Mucosa of descending colon (tissue), 3 donors: ENCODE results near the gene WHAMM. TPM values are rescaled to one million over a fixed set of nuclear protein-coding genes. Genes with fewer than 3 reads are reported as not detected.
A peak's percentile ranks its signal among the peaks of the same experiment; 100 is the strongest.
"Not testable (repeated sequence)": the region's sequence is repeated elsewhere in the genome, so short reads cannot be mapped to it uniquely, and the experiment has no call there.

Experiments
- ATAC-seq: fragments of 200-7000 bp; cut with Tn5 transposase; one replicate; pipeline ENCODE4 v1.9.1; 2020; ENCODE audit warnings: mild to moderate bottlenecking, moderate library complexity
- DNase-seq, 3 donors: peaks; one replicate each; pipeline ENCODE4 v3.0.0-alpha.2; 2020
- H3K36me3 ChIP-seq: fragments of 200-600 bp; one replicate; pipeline ENCODE4 v1.8.0; 2021; ENCODE audit warnings: low read depth, mild to moderate bottlenecking
- H3K4me1 ChIP-seq: fragments of 200-600 bp; one replicate; pipeline ENCODE4 v1.8.0; 2021; ENCODE audit warnings: low read depth, mild to moderate bottlenecking
- H3K4me3 ChIP-seq: fragments of 200-600 bp; one replicate; pipeline ENCODE4 v1.8.0; 2021; ENCODE audit warnings: mild to moderate bottlenecking
- H3K9me3 ChIP-seq: fragments of 200-600 bp; one replicate; pipeline ENCODE4 v1.8.0; 2021; ENCODE audit warnings: mild to moderate bottlenecking
- CTCF ChIP-seq: fragments of 200-600 bp; IDR thresholded peaks from one replicate; pipeline ENCODE4 v1.8.0; 2022; ENCODE audit warnings: antibody characterized with exemption, mild to moderate bottlenecking
- intact Hi-C, 2 donors: fragments of 100-400 bp; cut with DNase I in 1 of 2; cut with micrococcal nuclease in 1 of 2; formaldehyde crosslinking; loops; one replicate each; pipeline versions ENCODE4 v1.11.0 to v1.11.1; 2022; cut with DNase I, micrococcal nuclease
- long read RNA-seq, 2 donors: library from polyadenylated mRNA; unstranded; transcript quantifications; one replicate each; pipeline ENCODE4 v2.0.0, GENCODE V29; 2019 to 2021
- total RNA-seq, 3 donors: library from RNA; stranded (reverse); fragmentation: NEBNext Ultra II Directional in 2 of 3; extraction: Animal tissue kit (Norgen Biotek cat#: 25700) in 2 of 3; gene quantifications; one replicate each; pipeline versions ENCODE4 v1.2.1 to v1.2.4, GENCODE V29; 2021 to 2023
- donor health status: DM: no; HTN: no; CAD: no; lungs with moderate emphysema.
- donor health status: DM: no; HTN: no; CAD: no.
- donor health status: DM: no; HTN: yes; CAD: no.

The WHAMM gene, protein sequence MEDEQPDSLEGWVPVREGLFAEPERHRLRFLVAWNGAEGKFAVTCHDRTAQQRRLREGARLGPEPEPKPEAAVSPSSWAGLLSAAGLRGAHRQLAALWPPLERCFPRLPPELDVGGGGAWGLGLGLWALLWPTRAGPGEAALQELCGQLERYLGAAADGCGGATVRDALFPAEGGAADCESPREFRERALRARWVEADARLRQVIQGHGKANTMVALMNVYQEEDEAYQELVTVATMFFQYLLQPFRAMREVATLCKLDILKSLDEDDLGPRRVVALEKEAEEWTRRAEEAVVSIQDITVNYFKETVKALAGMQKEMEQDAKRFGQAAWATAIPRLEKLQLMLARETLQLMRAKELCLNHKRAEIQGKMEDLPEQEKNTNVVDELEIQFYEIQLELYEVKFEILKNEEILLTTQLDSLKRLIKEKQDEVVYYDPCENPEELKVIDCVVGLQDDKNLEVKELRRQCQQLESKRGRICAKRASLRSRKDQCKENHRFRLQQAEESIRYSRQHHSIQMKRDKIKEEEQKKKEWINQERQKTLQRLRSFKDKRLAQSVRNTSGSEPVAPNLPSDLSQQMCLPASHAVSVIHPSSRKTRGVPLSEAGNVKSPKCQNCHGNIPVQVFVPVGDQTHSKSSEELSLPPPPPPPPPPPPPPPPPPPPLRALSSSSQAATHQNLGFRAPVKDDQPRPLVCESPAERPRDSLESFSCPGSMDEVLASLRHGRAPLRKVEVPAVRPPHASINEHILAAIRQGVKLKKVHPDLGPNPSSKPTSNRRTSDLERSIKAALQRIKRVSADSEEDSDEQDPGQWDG
- total RNA-seq, result 10 to 100 TPM; 10.8 to 13.2 (median 11.4) TPM
- long read RNA-seq, donor 1, full-length matches to known transcripts, result 1 of 12 reads
- long read RNA-seq, donor 1, partial matches to known transcripts, result 6 of 12 reads
- long read RNA-seq, donor 1, other reads (novel, unspliced or antisense), result 5 of 12 reads
- long read RNA-seq, donor 2, partial matches to known transcripts, result 2 of 3 reads
- long read RNA-seq, donor 2, other reads (novel, unspliced or antisense), result 1 of 3 reads

- H3K36me3 ChIP-seq, result peaks cover 4% of the 10 kb centered on the region
- DNase-seq (peak; percentile 98 to 99 (median 99)), ATAC-seq (peak; percentile 98)
- no peaks in the 10 kb centered on the region for H3K9me3 ChIP-seq
- intact Hi-C loops, result no loop called here
- H3K4me3 ChIP-seq, result peak within 1 kb of the TSS; percentile 88
- TF ChIP-seq CTCF, result peak; percentile 12
- H3K4me1 ChIP-seq, result peaks cover 3% of the 10 kb centered on the region
Observed at GRCh38 chr15:82809308-82810060, at the start of gene WHAMM. WHAMM (plus strand) TSS chr15:82809628; CDS start chr15:82809727, 99 bp downstream.

- no peak for TF ChIP-seq CTCF
- H3K4me3 ChIP-seq, result no peak overlapping the region
- no peaks in the 10 kb centered on the region for H3K4me1 ChIP-seq
- DNase-seq (no peak), ATAC-seq (no peak)
- no peaks in the 10 kb centered on the region for H3K36me3 ChIP-seq
- intact Hi-C loops, result no loop called here
- no peaks in the 10 kb centered on the region for H3K9me3 ChIP-seq
Observed at GRCh38 chr15:82763361-82764116, 45.9 kb upstream of the WHAMM start.

DNA sequence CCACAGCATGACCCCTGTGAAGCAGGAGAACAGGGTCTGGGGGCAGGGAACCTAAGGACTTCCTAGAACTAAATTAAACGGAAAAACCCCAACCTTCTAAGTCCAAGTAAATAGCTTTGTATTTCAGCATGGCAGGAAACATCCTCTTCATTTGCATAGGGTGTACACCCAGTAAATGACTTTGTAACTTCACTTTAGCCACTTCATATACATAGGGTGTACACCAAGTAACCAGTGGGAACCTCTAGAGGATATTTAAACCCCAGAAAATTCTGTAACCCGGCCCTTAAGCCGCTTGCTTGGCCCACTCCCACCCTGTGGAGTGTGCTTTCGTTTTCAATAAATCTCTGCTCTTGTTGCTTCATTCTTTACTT lies 45.3 kb upstream of the WHAMM start:
- no peak for DNase-seq
- no peak for ATAC-seq
- Histone ChIP-seq H3K36me3 (no peaks in the 10 kb centered on the region), H3K4me1 (no peaks in the 10 kb centered on the region), H3K4me3 (no peak overlapping the region), H3K9me3 (no peaks in the 10 kb centered on the region)
- no peak for TF ChIP-seq CTCF
- intact Hi-C loops, result no loop called here

GRCh38 chr15:82764740-82765139 lies 44.7 kb upstream of the WHAMM start:
- DNase-seq, result no peak
- no peak for TF ChIP-seq CTCF
- Histone ChIP-seq H3K4me1 (no peaks in the 10 kb centered on the region), H3K4me3 (no peak overlapping the region), H3K9me3 (no peaks in the 10 kb centered on the region), H3K36me3 (no peaks in the 10 kb centered on the region)
- ATAC-seq, result no peak
- intact Hi-C loops, result no loop called here

DNA sequence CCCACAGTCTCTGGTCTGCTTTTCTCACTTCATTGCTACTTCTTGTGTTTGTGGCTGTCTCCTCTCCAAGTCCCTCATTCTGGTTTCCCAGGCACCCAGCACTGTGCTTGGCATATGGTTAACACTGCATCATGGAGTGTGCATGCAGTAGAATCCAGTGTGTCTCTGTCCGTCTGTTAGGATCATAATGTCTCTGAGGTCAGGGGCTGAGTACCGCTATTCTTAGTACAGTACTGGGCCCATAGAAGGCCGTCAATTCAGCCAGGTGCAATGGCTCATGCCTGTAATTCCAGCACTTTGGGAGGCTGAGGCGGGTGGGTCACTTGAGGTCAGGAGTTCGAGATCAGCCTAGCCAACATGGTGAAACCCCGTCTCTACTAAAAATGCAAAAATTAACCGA lies 43.2 kb upstream of the WHAMM start:
- H3K4me3 ChIP-seq, H3K9me3 ChIP-seq, H3K36me3 ChIP-seq, intact Hi-C loops, ATAC-seq, H3K4me1 ChIP-seq, DNase-seq: not testable (repeated sequence)
